ENCODE results near the gene TMEM218. TPM values are rescaled to one million over a fixed set of nuclear protein-coding genes. Genes with fewer than 3 reads are reported as not detected.

Gene TMEM218
- total RNA-seq, 1 donor from 2014 or later: 11.4 TPM

DNA sequence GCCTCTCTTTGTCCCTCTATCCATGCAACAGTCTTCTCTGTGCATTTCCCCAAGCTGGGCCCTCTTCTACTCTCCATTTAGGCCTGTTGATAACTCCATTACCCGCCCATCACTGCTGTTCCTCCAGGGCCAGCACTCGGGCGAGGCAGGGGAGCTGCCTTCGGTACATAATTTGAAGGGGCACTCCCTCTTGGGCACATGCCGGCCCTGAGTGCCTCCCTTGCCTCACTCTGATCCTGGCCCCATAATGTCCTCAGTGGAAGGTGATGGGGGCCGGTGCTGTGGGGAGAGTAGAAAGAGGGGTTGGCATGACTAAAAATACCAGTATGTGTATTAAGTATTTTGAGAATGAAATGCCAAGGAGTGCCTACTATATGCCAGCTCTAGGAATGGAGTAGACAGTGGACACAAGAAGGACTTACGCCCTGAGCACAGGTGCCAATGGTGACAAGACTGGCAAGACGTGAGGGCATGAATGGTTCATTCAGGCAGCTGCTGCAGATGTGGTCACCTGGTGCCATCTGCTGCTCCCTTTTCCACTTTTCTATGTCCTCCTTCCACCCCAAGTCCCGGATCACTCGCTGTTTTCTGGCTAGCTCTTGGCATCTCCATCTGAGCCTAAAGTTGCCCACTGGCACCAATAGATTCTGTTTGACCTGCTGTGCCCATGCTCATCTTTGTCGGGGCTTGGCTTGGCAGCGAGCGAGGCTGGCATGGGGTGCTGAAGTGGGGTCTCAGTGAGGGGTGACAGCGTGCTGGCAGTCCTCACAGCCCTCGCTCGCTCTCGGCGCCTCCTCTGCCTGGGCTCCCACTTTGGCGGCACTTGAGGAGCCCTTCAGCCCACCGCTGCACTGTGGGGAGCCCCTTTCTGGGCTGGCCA lies 22.6 kb downstream of the TMEM218 start:
- TF ChIP-seq, protein P1, sequence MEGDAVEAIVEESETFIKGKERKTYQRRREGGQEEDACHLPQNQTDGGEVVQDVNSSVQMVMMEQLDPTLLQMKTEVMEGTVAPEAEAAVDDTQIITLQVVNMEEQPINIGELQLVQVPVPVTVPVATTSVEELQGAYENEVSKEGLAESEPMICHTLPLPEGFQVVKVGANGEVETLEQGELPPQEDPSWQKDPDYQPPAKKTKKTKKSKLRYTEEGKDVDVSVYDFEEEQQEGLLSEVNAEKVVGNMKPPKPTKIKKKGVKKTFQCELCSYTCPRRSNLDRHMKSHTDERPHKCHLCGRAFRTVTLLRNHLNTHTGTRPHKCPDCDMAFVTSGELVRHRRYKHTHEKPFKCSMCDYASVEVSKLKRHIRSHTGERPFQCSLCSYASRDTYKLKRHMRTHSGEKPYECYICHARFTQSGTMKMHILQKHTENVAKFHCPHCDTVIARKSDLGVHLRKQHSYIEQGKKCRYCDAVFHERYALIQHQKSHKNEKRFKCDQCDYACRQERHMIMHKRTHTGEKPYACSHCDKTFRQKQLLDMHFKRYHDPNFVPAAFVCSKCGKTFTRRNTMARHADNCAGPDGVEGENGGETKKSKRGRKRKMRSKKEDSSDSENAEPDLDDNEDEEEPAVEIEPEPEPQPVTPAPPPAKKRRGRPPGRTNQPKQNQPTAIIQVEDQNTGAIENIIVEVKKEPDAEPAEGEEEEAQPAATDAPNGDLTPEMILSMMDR (IDR thresholded peaks at IDR 0.05; ENCODE audit: unreplicated experiment): no peak
- no peaks in the 10 kb centered on the region for H3K9me3 Mint-ChIP-seq (ENCODE audit: unreplicated experiment)
- no peak overlapping the region for H3K4me3 Mint-ChIP-seq (ENCODE audit: unreplicated experiment)
- H3K4me1 Mint-ChIP-seq (ENCODE audit: unreplicated experiment): peaks cover 13% of the 10 kb centered on the region
- H3K27ac Mint-ChIP-seq (ENCODE audit: unreplicated experiment): no peak overlapping the region
- no peaks in the 10 kb centered on the region for H3K36me3 Mint-ChIP-seq (ENCODE audit: low read depth, unreplicated experiment)
- peaks cover 7% of the 10 kb centered on the region for H3K27me3 Mint-ChIP-seq (ENCODE audit: unreplicated experiment)
- DNase-seq (ENCODE audit: low spot score): no peak

DNA sequence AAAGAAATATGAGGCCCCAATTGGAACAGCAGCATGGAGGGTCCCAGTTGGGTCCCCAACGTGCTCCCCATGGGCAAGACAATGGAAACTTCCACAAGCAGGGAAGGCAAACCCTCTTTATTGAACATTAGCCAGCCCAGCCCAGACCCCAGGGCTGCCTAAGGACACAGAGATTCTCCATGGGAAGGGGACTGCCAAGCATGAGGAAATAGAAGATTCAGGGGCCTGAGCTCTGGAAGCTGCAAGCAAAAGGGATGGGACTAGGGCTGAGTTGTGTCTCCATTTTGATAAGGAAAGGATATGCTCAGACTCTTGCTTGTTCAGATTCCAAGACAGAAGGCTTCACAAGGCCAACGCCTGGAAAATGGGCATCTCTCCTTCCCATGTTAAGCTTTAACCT lies 23.3 kb downstream of the TMEM218 start:
- no peak for DNase-seq (ENCODE audit: low spot score)
- H3K4me3 Mint-ChIP-seq (ENCODE audit: unreplicated experiment): no peak overlapping the region
- TF ChIP-seq, protein P1 (IDR thresholded peaks at IDR 0.05; ENCODE audit: unreplicated experiment): no peak
- no peak overlapping the region for H3K27ac Mint-ChIP-seq (ENCODE audit: unreplicated experiment)
- peaks cover 13% of the 10 kb centered on the region for H3K4me1 Mint-ChIP-seq (ENCODE audit: unreplicated experiment)
- H3K27me3 Mint-ChIP-seq (ENCODE audit: unreplicated experiment): peaks cover 10% of the 10 kb centered on the region
- no peaks in the 10 kb centered on the region for H3K9me3 Mint-ChIP-seq (ENCODE audit: unreplicated experiment)
- H3K36me3 Mint-ChIP-seq (ENCODE audit: low read depth, unreplicated experiment): no peaks in the 10 kb centered on the region

DNA sequence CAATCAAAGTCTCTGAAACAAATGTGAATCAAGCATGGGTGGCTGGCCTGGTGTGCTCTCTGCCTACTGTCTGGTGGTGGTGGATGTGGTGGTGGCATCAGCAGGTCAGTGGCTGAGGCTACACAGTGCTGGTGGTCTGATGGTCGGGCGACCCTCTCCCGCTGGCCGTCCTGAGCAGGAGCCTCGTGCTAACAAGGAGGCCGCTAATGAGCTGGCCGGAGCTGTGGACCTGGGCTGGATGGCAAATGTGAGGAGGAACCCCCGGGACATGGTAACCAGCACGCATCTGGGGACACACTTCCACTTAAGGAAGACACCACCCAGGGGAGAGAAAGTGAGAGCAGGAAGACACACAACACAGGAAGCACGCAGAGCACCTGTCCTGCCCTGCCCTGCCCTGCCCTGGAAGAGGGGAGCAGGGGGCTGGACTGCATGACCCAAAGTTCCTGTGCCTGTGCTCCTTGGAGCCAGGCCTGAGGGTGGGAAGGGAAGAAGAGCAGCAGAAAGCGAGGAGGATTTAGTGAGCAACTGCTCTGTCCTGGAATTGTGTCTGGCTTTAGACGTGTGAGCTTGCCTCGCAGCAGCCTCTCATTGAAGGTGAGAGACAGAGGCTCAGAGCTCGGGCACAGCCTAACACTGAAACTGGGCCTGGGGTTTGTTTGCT lies 24.7 kb downstream of the TMEM218 start:
- TF ChIP-seq, protein P1 (IDR thresholded peaks at IDR 0.05; ENCODE audit: unreplicated experiment): no peak
- no peak for DNase-seq (ENCODE audit: low spot score)
- H3K4me1 Mint-ChIP-seq (ENCODE audit: unreplicated experiment): peaks cover 5% of the 10 kb centered on the region
- no peaks in the 10 kb centered on the region for H3K36me3 Mint-ChIP-seq (ENCODE audit: low read depth, unreplicated experiment)
- H3K27me3 Mint-ChIP-seq (ENCODE audit: unreplicated experiment): peaks cover 14% of the 10 kb centered on the region
- no peak overlapping the region for H3K4me3 Mint-ChIP-seq (ENCODE audit: unreplicated experiment)
- no peak overlapping the region for H3K27ac Mint-ChIP-seq (ENCODE audit: unreplicated experiment)
- no peaks in the 10 kb centered on the region for H3K9me3 Mint-ChIP-seq (ENCODE audit: unreplicated experiment)

DNA sequence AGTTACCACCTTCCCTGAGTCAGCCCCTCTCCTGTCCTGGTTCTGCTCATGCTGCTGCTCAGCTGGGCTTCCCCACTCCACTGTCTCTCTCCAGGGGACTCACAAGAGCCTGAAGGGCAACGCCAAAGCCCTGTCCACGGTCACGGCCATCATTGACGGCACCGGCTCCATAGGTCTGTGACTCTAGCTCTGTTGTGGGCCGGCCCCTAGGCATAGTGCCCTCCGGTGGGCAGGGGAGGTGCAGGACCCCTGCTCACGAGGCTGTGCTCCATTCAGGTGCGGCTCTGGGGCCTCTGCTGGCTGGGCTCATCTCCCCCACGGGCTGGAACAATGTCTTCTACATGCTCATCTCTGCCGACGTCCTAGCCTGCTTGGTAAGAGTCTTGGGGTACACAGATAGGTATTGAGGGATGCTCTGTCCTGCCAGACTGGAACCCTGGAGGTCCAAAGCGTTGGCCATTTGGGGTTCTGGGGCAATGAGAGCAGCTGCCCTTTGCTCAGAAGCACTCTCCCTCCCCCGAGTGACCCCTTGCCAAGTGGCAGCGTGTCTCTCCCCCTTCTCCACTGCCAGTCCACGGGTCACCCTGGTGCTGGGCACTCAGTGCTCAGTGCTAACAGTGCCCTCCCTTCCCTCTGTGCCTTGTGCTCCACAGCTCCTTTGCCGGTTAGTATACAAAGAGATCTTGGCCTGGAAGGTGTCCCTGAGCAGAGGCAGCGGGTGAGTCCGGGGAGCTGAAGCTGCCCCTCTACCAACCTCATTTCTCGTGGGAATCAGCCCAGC lies 25.9 kb downstream of the TMEM218 start:
- Mint-ChIP-seq H3K4me1 (ENCODE audit: unreplicated experiment) (no peaks in the 10 kb centered on the region), H3K36me3 (ENCODE audit: low read depth, unreplicated experiment) (no peaks in the 10 kb centered on the region), H3K4me3 (ENCODE audit: unreplicated experiment) (no peak overlapping the region), H3K27ac (ENCODE audit: unreplicated experiment) (no peak overlapping the region), H3K27me3 (ENCODE audit: unreplicated experiment) (peaks cover 14% of the 10 kb centered on the region), H3K9me3 (ENCODE audit: unreplicated experiment) (no peaks in the 10 kb centered on the region)
- no peak for DNase-seq (ENCODE audit: low spot score)
- TF ChIP-seq, protein P1 (IDR thresholded peaks at IDR 0.05; ENCODE audit: unreplicated experiment): no peak
